HG02610 (cell line): Measurements from ENCODE around the gene MEF2C.

Experiments used
- ATAC-seq: cut with Tn5 transposase; IDR thresholded peaks from one replicate; pipeline ENCODE4 v1.9.1; 2021; ENCODE audit warnings: mild to moderate bottlenecking, moderate library complexity; ENCODE audit not compliant: unreplicated experiment

MEF2C gene

DNA sequence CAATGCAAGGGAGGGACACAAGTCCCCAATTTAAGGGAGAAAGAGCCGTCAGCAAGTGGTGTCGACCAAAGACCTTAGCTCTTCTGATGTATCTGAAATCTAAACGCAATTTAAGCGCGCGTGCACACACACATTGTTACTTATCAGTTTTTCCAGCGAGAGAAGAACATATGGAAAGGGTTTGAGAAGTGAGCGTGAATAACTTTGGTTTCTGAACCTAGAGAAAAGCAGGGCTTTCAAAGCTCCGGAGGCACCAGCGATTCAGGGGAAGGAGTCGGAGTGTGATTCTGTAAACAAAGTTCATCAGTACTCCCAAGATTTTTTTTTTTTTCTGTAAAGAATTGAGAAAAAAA is 191.8 kb downstream of the MEF2C start:
- ATAC-seq = peak; percentile 2

DNA sequence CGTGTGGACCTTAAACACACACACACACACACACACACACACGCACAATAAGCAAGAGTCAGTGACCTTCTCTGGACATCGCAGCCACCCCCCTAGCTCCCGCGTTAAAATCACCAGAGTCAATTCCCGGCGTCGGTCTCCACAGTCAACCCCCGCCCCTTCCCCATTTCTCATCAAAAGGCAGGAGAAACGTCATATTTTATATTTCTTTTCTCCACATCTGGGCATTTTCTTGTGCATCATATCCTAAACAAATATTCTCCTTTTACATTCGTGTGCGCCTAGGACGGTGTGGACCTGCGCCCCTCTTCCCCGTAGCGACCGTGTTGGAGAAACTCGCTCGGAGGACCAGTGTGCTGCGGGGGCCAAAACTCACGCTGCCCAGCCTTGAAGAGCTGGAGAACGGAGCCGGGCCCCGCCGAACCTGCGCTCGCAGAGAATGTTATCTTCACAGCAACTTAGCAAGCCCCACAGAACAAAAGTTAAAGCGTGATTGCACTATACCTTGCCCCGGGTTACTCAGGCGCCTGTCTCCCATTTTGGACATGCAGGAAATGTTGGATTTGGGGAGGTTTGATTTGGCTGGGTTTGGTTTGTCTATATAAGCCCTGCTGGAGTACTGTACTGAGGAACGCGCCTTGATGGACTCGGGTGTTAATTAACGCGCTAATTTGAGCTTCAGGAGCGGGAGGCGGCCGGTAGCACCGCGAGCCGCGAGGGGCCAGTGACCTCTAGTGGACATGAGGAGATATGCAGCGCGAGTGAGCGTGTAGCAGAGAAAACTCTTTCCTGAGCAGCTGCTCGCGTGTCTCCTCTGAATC is 192.4 kb downstream of the MEF2C start:
- ATAC-seq = peak; percentile 77

DNA sequence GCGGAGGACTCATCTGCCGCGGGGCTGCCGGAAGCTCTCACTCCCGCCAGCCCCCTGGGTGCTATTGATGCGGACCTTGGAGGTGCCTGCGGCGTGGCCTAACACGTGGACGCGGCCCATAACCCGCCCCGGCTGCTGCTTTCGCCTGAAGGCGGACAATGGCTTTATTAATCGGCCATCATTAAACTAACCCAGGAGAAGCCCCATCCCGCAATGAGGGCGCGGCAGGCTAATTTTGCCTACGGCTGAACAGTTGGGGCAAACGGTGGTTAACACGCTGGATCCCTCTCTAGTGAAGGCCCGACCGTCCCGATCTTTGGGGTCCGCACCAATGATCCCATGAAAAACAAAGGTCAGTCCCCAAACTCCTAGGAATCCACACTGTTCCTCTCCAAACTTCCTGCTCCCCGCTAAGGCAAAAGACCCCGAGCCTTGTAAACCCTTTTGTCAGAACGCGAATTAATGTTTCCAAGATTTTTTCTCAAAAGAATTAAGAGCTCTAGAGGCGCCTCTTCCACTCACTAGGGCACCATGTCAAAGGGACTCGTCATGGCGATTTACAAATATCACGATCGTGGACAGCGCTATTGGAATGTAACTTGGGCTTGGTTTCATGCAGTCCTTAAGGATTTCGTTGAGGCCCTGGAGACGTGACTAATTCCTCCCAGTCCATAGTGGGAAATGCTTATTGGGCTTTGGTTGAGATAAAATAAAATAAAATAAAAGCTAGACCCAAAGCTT is 193.1 kb downstream of the MEF2C start:
- ATAC-seq = no peak

DNA sequence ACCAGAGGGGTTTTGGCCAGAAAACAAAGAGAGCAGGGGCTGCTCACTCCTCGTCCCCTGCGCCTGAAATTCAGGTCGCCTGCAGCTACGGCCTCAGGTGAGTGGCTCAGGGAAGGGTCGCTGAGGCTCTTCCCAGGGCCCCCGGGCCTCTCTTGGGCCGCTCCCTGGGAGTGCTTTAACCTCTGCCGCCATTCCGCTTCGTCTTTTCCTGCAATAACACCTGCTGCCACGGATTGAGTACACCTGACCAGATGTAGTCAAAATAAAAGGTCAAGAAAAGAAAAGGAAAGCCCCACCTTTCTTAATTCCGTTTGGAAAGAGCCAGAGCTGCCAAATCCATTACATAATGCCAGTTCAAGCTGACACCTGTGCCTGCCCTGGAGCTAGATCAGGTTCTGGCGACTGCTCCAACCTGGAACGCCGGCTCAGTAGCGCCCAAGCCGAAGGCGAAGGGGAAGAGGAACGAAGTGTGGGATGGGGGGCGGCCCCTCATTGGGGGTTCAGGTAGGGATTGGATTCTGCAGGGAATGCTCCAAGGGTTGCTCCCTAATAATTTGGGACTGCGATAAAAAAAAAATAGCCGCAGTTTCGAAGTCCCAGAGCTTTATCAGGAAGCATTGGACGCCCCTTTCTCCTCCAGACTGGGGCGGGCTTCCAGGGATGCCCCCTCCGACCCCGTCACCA is 193.9 kb downstream of the MEF2C start:
- ATAC-seq = no peak

DNA sequence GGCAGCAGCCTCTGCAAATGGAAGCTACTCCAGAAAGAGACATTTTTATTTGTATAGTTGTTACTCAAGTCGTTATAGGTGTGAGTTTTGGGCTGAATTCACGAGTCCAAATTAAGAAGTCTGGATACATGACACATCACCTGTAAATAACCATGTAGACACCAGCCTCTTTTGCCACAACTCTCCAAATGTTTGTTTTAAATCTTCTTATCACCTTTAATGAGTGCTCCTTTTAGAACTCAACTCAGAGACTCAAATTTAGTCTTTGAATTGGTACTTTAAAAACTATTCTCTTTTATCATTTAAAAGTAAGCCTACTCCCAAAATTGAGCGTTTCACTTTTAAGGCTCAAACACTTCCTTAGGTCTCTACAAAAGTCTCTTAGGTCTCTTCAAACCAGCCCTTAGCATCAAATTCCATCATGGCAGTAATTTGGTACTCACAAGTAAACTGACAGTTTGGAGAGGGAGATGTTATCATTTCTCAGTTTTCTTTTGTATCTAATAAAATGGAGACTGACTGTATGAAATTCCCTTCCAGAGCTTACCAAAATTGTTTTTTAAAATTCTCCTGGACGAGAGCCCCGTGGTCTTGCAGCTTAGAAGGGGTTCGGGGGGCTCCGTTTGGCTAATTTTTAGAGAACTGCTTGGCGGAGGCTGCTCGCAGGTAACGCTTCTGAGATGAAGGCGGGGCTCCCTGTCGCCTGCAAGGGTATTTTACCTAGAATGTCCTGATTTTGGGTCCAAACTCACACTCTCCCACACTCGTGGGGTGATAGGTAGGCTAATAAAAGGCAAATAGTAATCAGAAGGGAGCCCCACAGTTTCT is 194.6 kb downstream of the MEF2C start:
- ATAC-seq = no peak

DNA sequence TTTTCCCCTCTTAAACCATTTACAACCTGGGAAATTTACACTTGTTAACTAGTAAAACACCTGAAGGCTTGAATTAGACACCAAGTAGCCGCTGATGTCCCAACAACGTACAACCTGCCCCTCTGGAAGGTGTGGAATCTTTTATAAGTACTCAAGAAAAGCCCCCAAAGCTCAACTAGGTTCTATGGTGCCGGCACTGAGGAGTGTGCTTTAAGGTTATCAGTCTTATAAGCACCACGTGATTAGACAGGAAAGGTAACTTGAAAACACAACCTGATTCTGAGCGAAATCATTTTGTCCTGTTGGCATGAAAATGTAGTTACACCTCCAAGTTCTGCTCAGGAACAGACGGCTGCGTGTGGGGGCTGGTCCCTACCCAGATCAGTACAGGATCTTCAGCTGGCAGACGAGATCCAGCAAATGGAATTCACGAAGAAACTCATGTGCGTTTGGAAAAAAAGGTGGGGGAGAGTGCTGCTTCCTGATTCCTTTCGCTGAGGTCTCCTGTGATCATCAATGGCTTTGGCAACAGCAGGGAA is 195.5 kb downstream of the MEF2C start:
- ATAC-seq = no peak

DNA sequence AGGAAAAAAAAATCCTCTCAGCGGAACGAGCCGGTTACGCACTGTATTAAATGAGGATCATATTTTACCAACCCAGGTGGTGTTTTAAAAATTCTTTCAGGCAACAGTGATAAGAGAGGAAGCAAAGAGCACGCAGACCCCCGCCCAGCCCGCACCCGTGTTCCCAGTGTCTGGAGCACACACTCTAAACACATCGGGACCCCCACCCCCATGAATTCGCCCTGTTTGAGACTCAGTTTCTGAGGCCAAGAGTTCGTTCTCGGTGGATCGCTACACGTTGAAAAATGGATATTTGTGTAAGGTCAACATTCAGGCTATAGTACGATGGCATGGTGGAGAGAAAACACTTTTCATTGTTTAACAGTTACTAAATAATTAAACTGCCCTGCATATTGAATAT is 196.3 kb downstream of the MEF2C start:
- no peak for ATAC-seq

DNA sequence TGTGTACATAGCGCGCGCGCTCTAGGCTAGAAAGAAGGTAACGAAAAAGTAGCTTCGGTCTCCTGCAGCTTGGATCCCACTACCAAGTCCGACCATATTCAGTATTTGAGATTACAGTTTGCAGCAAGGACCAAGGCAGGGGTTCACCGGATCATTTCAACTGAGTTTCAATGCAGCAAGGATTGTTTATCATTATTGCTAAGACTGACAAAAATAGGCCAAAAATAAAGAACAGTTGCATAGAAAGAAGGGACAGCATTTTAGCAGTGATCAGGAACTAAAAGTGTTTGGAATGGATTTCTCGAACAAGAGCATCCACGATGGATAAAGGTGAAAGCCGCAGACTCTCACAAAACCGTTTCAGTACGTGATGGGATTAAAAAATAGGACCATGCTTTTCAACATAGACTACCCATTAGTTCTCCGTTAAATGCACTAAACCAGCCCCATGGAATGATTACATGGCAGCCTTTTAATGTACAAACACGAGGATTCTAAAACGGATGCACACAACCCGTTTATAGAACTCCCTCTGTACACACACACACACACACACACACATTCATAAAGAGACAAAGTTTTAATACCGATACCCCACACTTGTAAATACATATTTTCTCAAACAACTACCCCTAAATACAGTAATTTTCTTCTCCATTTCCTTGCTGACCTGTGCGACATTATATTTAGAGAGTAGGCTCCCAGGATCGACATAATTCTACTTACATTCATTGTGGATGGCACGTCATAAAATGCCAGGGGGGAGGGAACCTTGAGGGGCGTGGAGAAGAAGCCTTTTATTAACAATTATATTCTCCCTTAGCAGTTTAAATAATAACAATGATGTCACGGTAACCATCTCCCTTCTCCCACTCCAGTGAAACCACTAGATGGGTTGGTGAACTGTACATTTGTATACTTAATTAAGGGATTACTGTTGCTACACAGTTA is 197.1 kb downstream of the MEF2C start:
- ATAC-seq = no peak

DNA sequence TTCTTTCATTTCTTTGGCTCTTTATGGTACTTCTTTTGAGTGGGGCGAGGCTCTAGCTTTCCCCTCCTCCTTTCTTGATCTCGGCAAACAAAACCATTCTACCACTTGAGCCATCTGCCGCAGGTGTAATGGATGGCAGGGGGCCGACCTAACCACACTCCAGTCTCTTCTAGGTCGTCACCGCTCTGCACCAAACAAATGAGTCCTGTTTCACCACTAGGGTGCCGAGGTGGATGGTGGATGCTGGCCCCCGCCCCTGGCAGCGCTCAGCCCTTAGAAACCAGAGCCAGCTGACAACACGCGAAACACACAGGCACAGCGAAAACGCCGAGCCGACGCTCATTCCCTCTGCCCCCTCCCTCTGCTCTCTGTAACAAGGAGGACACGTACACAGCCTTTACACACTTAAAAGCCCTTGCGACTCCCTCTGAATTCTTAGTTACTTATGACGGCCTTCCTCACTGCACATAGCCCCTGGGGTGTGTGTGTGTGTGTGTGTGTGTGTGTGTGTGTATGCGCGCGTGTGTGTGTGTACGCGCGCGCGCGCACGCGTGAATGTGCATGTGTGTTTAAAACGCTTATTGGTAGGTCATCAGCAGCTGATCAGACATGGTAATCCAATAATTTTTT is 199.4 kb downstream of the MEF2C start:
- ATAC-seq = peak; percentile 46

DNA sequence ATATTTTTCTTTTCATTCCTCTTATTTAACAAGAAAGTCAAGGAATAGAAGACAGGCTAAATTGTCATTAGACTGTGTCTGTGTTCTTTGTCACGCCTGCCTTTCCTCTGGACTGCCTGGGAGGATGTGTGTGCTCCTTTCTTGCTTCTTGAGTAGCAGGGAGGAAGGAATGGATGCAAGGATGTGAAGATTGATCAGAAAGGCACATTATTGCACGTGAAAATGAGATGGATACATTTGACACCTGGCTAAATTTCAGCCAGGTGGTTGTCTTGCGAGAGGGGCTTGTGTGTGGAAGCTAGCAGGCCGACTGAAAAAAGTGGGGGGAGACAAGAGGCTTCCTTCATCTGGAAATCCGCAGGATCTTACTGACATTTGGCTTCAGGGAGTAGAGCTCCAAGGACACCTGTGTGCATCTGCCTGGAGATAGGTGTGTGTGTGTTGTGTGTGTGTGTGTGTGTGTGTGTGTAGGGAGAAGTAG is 200.1 kb downstream of the MEF2C start:
- ATAC-seq = no peak

DNA sequence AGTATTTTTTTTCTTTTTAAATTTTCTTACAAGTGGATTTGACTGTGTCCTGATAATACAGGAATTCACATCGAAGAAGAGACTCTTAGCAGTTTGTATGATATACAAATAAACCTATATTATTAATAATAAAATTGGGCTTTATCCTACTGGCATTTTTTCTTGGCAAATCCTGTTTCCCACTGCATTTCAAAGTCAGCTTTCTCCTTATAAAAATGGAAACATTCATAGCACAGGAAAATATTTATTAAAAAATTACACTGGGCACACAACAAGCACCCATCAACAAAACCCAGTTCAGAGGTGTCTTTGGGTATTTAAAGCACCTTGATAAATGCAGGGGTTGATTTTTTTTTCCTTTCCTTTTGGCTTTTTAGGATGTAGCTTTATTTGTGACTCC is 200.9 kb downstream of the MEF2C start:
- no peak for ATAC-seq

DNA sequence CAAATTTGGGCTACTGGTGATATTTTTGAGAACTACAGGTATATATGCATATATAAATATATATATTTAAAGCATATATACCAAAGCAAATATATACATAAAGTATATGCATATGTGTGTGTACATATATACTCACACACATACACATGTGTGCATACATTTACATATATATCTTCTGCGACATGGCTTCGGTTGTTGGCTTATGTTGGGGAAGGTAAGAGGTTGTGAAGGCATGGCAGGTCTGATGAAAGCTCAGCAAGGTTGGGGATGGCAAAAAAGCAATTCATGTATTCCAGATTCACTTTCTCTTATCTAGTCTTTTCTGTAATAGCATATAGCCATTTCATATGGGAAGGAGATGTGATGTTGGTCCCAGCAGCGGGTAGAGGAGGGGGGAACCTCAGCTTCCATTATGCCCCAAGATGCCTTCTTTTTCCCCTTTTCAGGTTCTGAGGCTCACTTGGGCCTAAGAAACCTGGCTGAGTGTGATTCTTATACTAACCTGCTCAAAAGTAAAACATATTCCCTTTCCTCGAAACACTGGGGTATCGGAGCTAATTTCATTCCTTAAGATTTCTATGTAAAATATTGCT is 201.7 kb downstream of the MEF2C start:
- ATAC-seq = no peak

DNA sequence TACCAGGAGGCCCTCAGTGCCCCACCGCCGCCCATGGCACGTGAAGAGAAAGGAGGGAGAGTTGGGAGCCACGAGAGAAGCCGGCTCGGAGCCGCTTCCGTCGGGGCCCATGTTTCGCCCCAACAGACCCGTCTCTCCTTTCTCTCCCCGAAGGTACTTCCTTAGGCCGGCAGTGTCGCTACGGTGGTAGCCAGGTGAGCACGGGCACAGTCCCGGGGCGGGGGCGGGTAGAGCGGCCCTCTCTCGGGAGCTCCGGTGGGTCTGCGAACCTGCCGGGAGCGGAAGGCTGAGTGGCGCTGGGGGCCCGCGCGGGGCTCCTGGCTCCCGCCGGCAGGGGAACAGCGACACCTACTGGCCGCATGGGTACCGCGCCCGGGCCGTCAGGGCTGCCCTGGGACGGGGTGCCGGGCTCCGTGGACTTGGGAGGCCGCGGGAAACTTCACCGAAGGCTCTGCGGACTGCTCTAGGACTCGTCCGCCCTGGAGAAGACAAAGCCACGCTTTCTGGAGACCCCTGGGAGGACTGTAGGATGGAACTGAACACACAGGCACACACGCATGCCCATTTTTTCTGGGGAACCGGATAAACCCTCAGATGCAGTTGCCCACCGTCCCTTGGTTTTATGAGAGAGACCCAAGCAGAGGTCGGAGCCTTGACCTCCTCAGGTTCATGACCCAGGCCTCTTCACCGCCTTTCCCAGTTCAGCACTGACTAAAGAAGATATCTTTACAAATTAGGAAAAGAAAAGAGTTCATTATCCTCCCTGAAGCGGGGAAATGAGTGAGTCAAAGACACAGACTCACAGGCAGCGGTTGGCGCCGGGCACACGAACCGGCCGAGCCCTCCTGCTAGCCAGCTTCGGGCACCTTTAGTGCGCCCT is 202.5 kb downstream of the MEF2C start:
- ATAC-seq = peak; percentile 84

DNA sequence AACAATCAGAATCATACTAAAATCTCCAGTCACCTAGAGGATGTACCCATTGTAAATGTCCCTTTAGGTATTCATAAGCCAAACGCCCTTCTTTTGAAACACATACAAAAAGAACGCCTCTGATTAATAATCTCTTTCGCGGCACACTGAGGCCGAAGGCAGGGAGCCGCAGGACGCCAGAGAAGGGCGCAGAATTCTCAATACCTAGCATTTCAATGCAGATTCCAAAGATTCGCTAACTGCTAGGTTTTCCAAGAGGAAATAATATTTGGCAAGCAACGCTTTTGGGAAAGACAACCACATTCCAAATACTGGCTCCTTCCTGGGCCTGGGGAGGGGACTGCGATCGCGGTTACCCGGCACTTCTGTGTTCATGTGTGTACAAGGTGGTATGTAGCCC is 203.3 kb downstream of the MEF2C start:
- no peak for ATAC-seq

DNA sequence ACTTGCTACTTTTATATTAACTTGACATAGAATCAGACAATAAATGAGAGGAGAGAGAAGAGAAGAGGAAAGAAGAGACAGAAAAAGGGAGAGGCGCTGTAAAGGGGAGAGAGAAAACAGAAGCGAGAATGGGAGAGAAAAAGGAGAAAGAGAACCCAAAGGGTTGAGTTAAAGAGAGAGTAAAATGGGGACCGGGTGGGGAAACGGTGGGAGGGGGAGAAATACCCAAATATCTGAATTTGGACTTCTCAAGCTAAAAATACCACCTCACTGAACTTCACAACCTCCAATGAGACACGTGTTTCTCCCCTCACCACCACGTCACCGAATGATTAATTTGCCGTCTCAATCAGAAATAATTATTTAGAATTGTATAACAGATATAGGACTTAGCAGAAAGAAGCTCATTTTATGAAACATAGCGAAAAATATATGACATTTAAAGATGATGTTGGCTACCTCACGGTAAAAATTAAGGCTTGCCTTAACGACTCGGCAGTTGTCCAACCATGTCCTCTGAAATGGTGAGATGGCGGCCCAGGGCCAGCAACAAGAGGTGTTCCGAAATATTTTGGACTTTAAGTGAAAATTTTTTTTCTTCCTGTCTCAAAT is 204.1 kb downstream of the MEF2C start:
- ATAC-seq = no peak

DNA sequence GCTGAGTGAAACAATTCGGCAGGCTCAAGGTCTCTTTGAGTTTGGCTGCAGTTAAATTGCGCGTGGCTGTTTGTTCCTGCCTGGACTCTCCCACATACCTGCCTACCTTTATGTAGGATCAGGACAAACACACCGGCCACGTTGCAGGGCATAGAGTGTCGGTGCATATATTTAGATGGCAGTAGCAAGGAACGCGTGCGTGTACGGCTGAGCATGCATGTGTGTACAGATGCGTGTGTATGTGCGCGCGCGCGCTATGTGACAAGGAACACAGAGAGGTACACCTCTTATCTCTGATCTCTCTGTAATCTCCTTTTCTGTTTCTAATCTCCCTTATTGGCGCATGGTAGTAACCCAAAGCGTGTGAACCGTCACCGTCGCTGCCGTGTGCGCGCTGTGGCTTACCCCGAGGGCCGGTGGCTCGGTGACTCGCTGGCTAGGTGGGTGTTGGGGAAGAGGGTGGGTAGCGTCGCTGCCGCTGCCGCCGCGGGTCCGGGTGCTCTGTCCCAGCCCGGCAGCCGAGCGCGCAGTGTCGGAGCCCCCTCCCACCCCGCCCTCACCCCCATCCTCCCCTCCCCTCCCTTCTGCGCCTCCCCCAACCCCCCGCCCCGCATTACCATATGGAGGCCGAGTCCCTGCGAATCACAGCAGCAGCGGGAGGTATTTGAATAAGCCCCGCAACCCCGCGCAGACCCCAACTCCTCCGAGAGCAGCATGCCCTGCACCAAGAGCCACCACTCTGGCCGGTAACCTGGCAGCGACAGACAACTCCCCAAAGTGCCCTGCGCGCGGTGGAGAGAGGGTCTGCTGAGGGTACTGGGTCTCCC is 204.8 kb downstream of the MEF2C start:
- ATAC-seq = no peak
